ENCODE measurements around the gene CCNI.
"Not testable (repeated sequence)": the region's sequence is repeated elsewhere in the genome, so short reads cannot be mapped to it uniquely, and the experiment has no call there.

CCNI gene

GRCh38 chr4:77094496-77094895 is 18.7 kb upstream of the CCNI start:
- H3K27ac ChIP-seq = no peak overlapping the region
- no peak for TF ChIP-seq CTCF (conservative IDR thresholded peaks at IDR 0.05)
- no peak for TF ChIP-seq ZFX (IDR thresholded peaks at IDR 0.05)

- no peak overlapping the region for H3K27ac ChIP-seq
- TF ChIP-seq CTCF (conservative IDR thresholded peaks at IDR 0.05) = no peak
- no peak for TF ChIP-seq ZFX (IDR thresholded peaks at IDR 0.05)
Measured at GRCh38 chr4:77093401-77093800, 17.6 kb upstream of the CCNI start.

- TF ChIP-seq CTCF (conservative IDR thresholded peaks at IDR 0.05) (no peak), ZFX (IDR thresholded peaks at IDR 0.05) (no peak)
- no peak overlapping the region for H3K27ac ChIP-seq
Measured at GRCh38 chr4:77092975-77093374, 17.2 kb upstream of the CCNI start.

GRCh38 chr4:77089866-77090265 is 14.1 kb upstream of the CCNI start:
- TF ChIP-seq ZFX (IDR thresholded peaks at IDR 0.05) = no peak
- TF ChIP-seq CTCF (conservative IDR thresholded peaks at IDR 0.05) = no peak
- H3K27ac ChIP-seq = no peak overlapping the region

GRCh38 chr4:77087027-77087426 is 11.2 kb upstream of the CCNI start:
- H3K27ac ChIP-seq = not testable (repeated sequence)

GRCh38 chr4:77084019-77084639 is 8.3 kb upstream of the CCNI start:
- TF ChIP-seq CTCF (conservative IDR thresholded peaks at IDR 0.05) (no peak), ZFX (IDR thresholded peaks at IDR 0.05) (no peak)
- H3K27ac ChIP-seq = no peak overlapping the region

GRCh38 chr4:77082886-77083608 is 7.3 kb upstream of the CCNI start:
- no peak overlapping the region for H3K27ac ChIP-seq
- no peak for TF ChIP-seq CTCF (conservative IDR thresholded peaks at IDR 0.05)
- no peak for TF ChIP-seq ZFX (IDR thresholded peaks at IDR 0.05)

- H3K27ac ChIP-seq = not testable (repeated sequence)
Measured at GRCh38 chr4:77080806-77081205, 5.0 kb upstream of the CCNI start.
